ENCODE measurements around the gene MAPRE3. TPM values are rescaled to one million over a fixed set of nuclear protein-coding genes. Genes with fewer than 3 reads are reported as not detected.

Gene MAPRE3
- total and polyA plus RNA-seq, 9 of the 15 experiments (the other 6 are each of a cell fraction or from before 2014, with no cell fraction given): 0.70 to 43.2 (median 12.6) TPM

- no peak for TF ChIP-seq TCF7 (IDR thresholded peaks at IDR 0.05; ENCODE audit: borderline replicate concordance)
- TF ChIP-seq RAD51 (IDR thresholded peaks at IDR 0.05; ENCODE audit: borderline replicate concordance, low read depth): 0 out of 2 replicates have a peak, but pooled peaks have one; percentile 8
- peak; percentile 69; the same call in 1 of the 2 replicates for TF ChIP-seq CHAMP1 (IDR thresholded peaks at IDR 0.05)
- TF ChIP-seq RBM14 (IDR thresholded peaks at IDR 0.05; ENCODE audit: borderline replicate concordance, insufficient read depth, low read depth, low read length): no peak
- TF ChIP-seq RBFOX2 (IDR thresholded peaks at IDR 0.05; ENCODE audit: low read depth, low read length): no peak
- TF ChIP-seq HMG20A (CRISPR knock-in tag; conservative IDR thresholded peaks at IDR 0.05): no peak
- no peak for TF ChIP-seq THRA (IDR thresholded peaks at IDR 0.05)
- TF ChIP-seq TFAM (CRISPR knock-in tag; conservative IDR thresholded peaks at IDR 0.05): no peak
- TF ChIP-seq MAZ (CRISPR knock-in tag; conservative IDR thresholded peaks at IDR 0.05 in 1 of 2, IDR thresholded peaks at IDR 0.05 in 1 of 2): peak; percentile 4 to 42; a peak in 2 of 4 replicates
- TF ChIP-seq STAT5B (CRISPR knock-in tag; IDR thresholded peaks at IDR 0.05): no peak
- TF ChIP-seq FIP1L1 (IDR thresholded peaks at IDR 0.05; ENCODE audit: low read depth, low read length, poor library complexity, severe bottlenecking): no peak
- TF ChIP-seq ZNF280B (CRISPR knock-in tag; IDR thresholded peaks at IDR 0.05): no peak
- TF ChIP-seq RBM17 (IDR thresholded peaks at IDR 0.05; ENCODE audit: borderline replicate concordance, low read depth, low read length): no peak
- no peak for TF ChIP-seq PREB (CRISPR knock-in tag; IDR thresholded peaks at IDR 0.05)
- TF ChIP-seq ZNF143 (CRISPR knock-in tag; IDR thresholded peaks at IDR 0.05): no peak
- 0 out of 2 replicates have a peak, but pooled peaks have one; percentile 72 for TF ChIP-seq BRD4 (IDR thresholded peaks at IDR 0.05)
- no peak; the same call in 1 of the 2 replicates for TF ChIP-seq GATAD2A (IDR thresholded peaks at IDR 0.05)
Observed at GRCh38 chr2:27006602-27007415, 36.4 kb downstream of the MAPRE3 start (continued).

Measured in K562 (cell line).